A549 (cell line): Measurements from ENCODE around the gene ATP5F1E. TPM values are rescaled to one million over a fixed set of nuclear protein-coding genes. Genes with fewer than 3 reads are reported as not detected.

Experiments used
- ATAC-seq, 2 experiments: fragments of 200-7000 bp in 1 of 2; fragments of >200 bp in 1 of 2; cut with Nextera tagmentation in 1 of 2; cut with Tn5 transposase in 1 of 2; 3 replicates each; pipeline versions ENCODE4 v1.8.0 to v1.9.1; 2018 to 2020; ENCODE audit warnings: mild to moderate bottlenecking in 1 of 2, moderate library complexity in 1 of 2
- CTCF ChIA-PET: fragments of 300-600 bp; sonication (Branson Sonifier 250); formaldehyde crosslinking; extraction: SDS; loops from one replicate; lab custom pipeline; 2021; ENCODE audit warnings: antibody characterized with exemption, inconsistent platforms; lab: Yijun Ruan, JAX
- POLR2A ChIA-PET: fragments of 350-600 bp; formaldehyde crosslinking; extraction: SDS; loops from one replicate; lab custom pipeline; 2021; ENCODE audit warnings: antibody characterized with exemption, inconsistent platforms; lab: Yijun Ruan, JAX
- DNase-seq, 2 experiments: peaks; one replicate each; pipeline versions ENCODE4 v3.0.0 to v3.0.0-alpha.2; 2011 to 2016; ENCODE audit warnings: low read depth in 1 of 2, low spot score in 1 of 2
- FAIRE-seq: peaks from 2 replicates; lab custom pipeline; 2011; peaks lifted over from hg19 to GRCh38; lab: Jason Lieb, UNC
- H3K27ac ChIP-seq, 2 experiments: fragments of >200 bp; sonication (Bioruptor Twin); formaldehyde crosslinking; 3 replicates each; pipeline ENCODE4 v1.5.1; 2016 to 2017
- H3K4me1 ChIP-seq: fragments of >200 bp; sonication (Bioruptor Twin); formaldehyde crosslinking; 3 replicates; pipeline ENCODE4 v1.6.1; 2016
- H3K4me2 ChIP-seq: fragments of >200 bp; sonication (Bioruptor Twin); formaldehyde crosslinking; 3 replicates; pipeline ENCODE4 v1.6.1; 2016
- H3K4me3 ChIP-seq: fragments of >200 bp; sonication (Bioruptor Twin); formaldehyde crosslinking; 3 replicates; pipeline ENCODE4 v1.5.1; 2016
- H3K9me3 ChIP-seq: fragments of >200 bp; sonication (Bioruptor Twin); formaldehyde crosslinking; 3 replicates; pipeline ENCODE4 v1.6.1; 2016
- EHF ChIP-seq: fragments of 250-450 bp; sonication (Bioruptor Pico); IDR thresholded peaks from 2 replicates; pipeline ENCODE4 v1.5.0; 2020; ENCODE audit warnings: mild to moderate bottlenecking
- EHMT2 ChIP-seq: fragments of 200-600 bp; sonication (generic); IDR thresholded peaks from 2 replicates; pipeline ENCODE4 v1.6.1; 2016; ENCODE audit warnings: antibody characterized with exemption, low read depth, mild to moderate bottlenecking, moderate library complexity
- FOSB ChIP-seq: fragments of 250-450 bp; sonication (Bioruptor Pico); IDR thresholded peaks from 2 replicates; pipeline ENCODE4 v1.5.0; 2020; ENCODE audit warnings: mild to moderate bottlenecking, moderate library complexity
- FOXS1 ChIP-seq: fragments of 250-450 bp; sonication (Bioruptor Pico); IDR thresholded peaks from 2 replicates; pipeline ENCODE4 v1.5.0; 2020; ENCODE audit warnings: mild to moderate bottlenecking, moderate library complexity
- HEYL ChIP-seq: fragments of 250-450 bp; sonication (Bioruptor Pico); IDR thresholded peaks from 2 replicates; pipeline ENCODE4 v1.8.0; 2021; ENCODE audit warnings: mild to moderate bottlenecking, moderate library complexity
- HOXA7 ChIP-seq: fragments of 250-450 bp; sonication (Bioruptor Pico); IDR thresholded peaks from 2 replicates; pipeline ENCODE4 v1.5.0; 2020; ENCODE audit warnings: mild to moderate bottlenecking, moderate library complexity
- KDM1A ChIP-seq: fragments of 200-600 bp; sonication (generic); IDR thresholded peaks from 2 replicates; pipeline ENCODE4 v1.6.1; 2016; ENCODE audit warnings: low read depth, mild to moderate bottlenecking
- MAZ ChIP-seq: fragments of 150-350 bp; IDR thresholded peaks from 2 replicates; pipeline ENCODE4 v1.6.1; 2014; ENCODE audit warnings: antibody characterized with exemption, low read depth, low read length, borderline replicate concordance
- NFE2L2 ChIP-seq: fragments of 150-350 bp; conservative IDR thresholded peaks from 2 replicates; pipeline ENCODE4 v1.6.1; 2014; ENCODE audit warnings: low read length
- NR3C1 ChIP-seq: fragments of >200 bp; sonication (Bioruptor Twin); formaldehyde crosslinking; IDR thresholded peaks from 3 replicates; pipeline ENCODE4 v1.6.1; 2017
- PBX3 ChIP-seq: IDR thresholded peaks from 2 replicates; pipeline ENCODE4 v1.6.1; 2012
- RAD21 ChIP-seq, 2 experiments: fragments of >200 bp in 1 of 2; sonication (Bioruptor Twin) in 1 of 2; formaldehyde crosslinking in 1 of 2; IDR thresholded peaks in 1 of 2; conservative IDR thresholded peaks in 1 of 2; 2 replicates in 1 of 2; 3 replicates in 1 of 2; pipeline ENCODE4 v1.6.1; 2012 to 2018; ENCODE audit warnings: inconsistent platforms in 1 of 2
- RNF2 ChIP-seq: fragments of 200-600 bp; sonication (generic); IDR thresholded peaks from 2 replicates; pipeline ENCODE4 v1.6.1; 2016; ENCODE audit warnings: low read depth, mild to moderate bottlenecking, antibody characterized with exemption, moderate library complexity, borderline replicate concordance
- TFCP2L1 ChIP-seq: fragments of 250-450 bp; sonication (Bioruptor Pico); IDR thresholded peaks from 2 replicates; pipeline ENCODE4 v1.5.0; 2021; ENCODE audit warnings: mild to moderate bottlenecking
- TP53 ChIP-seq: fragments of 250-450 bp; sonication (Bioruptor Pico); IDR thresholded peaks from 2 replicates; pipeline ENCODE4 v1.5.0; 2021; ENCODE audit warnings: mild to moderate bottlenecking, moderate library complexity
- ZNF302 ChIP-seq: fragments of 250-450 bp; sonication (Bioruptor Pico); IDR thresholded peaks from 2 replicates; pipeline ENCODE4 v1.9.0; 2021; ENCODE audit warnings: inconsistent platforms, mild to moderate bottlenecking, moderate library complexity
- ZSCAN20 ChIP-seq: fragments of 250-450 bp; sonication (Bioruptor Pico); IDR thresholded peaks from 2 replicates; pipeline ENCODE4 v1.8.0; 2022; ENCODE audit warnings: mild to moderate bottlenecking, moderate library complexity
- WGBS: methylation state at CpG from one replicate; pipeline ENCODE4 v1.1.6; 2017; ENCODE audit errors: missing lambda C conversion rate; 5-methylcytosine and 5-hydroxymethylcytosine counted together
- polyA plus RNA-seq, 4 experiments: library from polyadenylated mRNA; depleted of rRNA in 3 of 4; stranded (reverse); fragments of >200 nt; fragmentation: RNase III in 1 of 4; extraction: RNeasy Plus Mini Kit Qiagen cat#74134 plus additional on column Dnase treatment in 1 of 4; gene quantifications; 2 replicates in 3 of 4; 3 replicates in 1 of 4; pipeline ENCODE4 v1.2.3, GENCODE V29; 2011 to 2017
- TF ChIP-seq, protein P1 (sequence below): fragments of >200 bp; sonication (Bioruptor Twin); formaldehyde crosslinking; IDR thresholded peaks from 2 replicates; pipeline ENCODE4 v1.6.1; 2016
- TF ChIP-seq, protein P2 (sequence below): fragments of 150-350 bp; IDR thresholded peaks from 2 replicates; pipeline ENCODE4 v1.6.1; 2014; ENCODE audit warnings: low read depth, mild to moderate bottlenecking, low read length

The ATP5F1E gene
- polyA plus RNA-seq, 2 of the 4 experiments (the other 2 are of a cell fraction): 84.9 to 108 TPM

GRCh38 chr20:59081036-59081435, 48.9 kb upstream of the ATP5F1E start:
- POLR2A ChIA-PET: no interaction called here
- Histone ChIP-seq H3K27ac (no peak overlapping the region), H3K9me3 (no peaks in the 10 kb centered on the region), H3K4me2 (no peak overlapping the region), H3K4me1 (no peaks in the 10 kb centered on the region), H3K4me3 (no peak overlapping the region)
- ATAC-seq (no peak), FAIRE-seq (no peak), DNase-seq (no peak)
- TF ChIP-seq EHF (CRISPR knock-in tag) (no peak), NR3C1 (no peak), HOXA7 (no peak), RAD21 (conservative IDR thresholded peaks at IDR 0.05 in 1 of 2, IDR thresholded peaks at IDR 0.05 in 1 of 2) (no peak), TP53 (CRISPR knock-in tag) (no peak), ZSCAN20 (no peak), HEYL (no peak)
- CTCF ChIA-PET: interaction anchor here (1.5 kb wide), 1 partner anchor 10 kb away, joined by 4 read pairs; no protein-coding TSS in a partner anchor
- WGBS: 60% methylated on average over 3 of the region's 3 CpGs

DNA sequence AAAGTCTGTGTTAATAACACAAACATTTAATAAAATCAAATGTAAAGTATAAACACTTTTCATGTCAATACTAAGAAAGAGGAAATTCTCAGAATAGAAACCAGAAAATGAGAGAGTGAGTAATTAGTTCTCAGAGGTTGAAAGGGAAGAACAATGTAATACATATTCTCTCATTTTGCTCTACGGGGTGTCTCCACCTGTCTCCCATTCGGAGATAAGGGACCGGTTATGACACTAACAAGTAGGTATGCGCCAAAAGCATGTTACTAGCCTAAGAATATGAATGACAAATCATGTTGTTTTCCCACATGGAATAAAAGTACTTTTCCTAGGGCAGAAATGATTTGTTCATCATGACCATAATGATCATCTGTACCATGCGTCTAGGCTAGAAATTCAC, 46.1 kb upstream of the ATP5F1E start:
- CTCF ChIA-PET: no interaction called here
- POLR2A ChIA-PET: no interaction called here
- ATAC-seq: no peak
- Histone ChIP-seq H3K4me2 (no peak overlapping the region), H3K4me1 (peaks cover 6% of the 10 kb centered on the region; the same call in 1 of the 3 replicates), H3K4me3 (no peak overlapping the region), H3K9me3 (no peaks in the 10 kb centered on the region), H3K27ac (no peak overlapping the region)
- WGBS: 47% methylated on average over 5 of the region's 5 CpGs
- TF ChIP-seq FOXS1 (no peak), PBX3 (no peak), EHF (CRISPR knock-in tag) (no peak), MAZ (no peak), KDM1A (no peak), RNF2 (no peak), EHMT2 (no peak), TP53 (CRISPR knock-in tag) (no peak), ZNF302 (CRISPR knock-in tag) (no peak), TFCP2L1 (CRISPR knock-in tag) (no peak)
- TF ChIP-seq, protein P1, sequence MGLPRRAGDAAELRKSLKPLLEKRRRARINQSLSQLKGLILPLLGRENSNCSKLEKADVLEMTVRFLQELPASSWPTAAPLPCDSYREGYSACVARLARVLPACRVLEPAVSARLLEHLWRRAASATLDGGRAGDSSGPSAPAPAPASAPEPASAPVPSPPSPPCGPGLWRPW: no peak
- TF ChIP-seq, protein P2, sequence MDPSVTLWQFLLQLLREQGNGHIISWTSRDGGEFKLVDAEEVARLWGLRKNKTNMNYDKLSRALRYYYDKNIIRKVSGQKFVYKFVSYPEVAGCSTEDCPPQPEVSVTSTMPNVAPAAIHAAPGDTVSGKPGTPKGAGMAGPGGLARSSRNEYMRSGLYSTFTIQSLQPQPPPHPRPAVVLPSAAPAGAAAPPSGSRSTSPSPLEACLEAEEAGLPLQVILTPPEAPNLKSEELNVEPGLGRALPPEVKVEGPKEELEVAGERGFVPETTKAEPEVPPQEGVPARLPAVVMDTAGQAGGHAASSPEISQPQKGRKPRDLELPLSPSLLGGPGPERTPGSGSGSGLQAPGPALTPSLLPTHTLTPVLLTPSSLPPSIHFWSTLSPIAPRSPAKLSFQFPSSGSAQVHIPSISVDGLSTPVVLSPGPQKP: no peak
- no peak for FAIRE-seq
- no peak for DNase-seq

- no peak for FAIRE-seq
- ChIA-PET CTCF (interaction anchor here (1.6 kb wide), 1 partner anchor 144 kb away, joined by 6 read pairs; no protein-coding TSS in a partner anchor), POLR2A (no interaction called here)
- H3K4me3 ChIP-seq: no peak overlapping the region
- H3K9me3 ChIP-seq: no peaks in the 10 kb centered on the region
- no peak for TF ChIP-seq NFE2L2
- no peak for TF ChIP-seq FOSB (CRISPR knock-in tag)
- TF ChIP-seq MAZ: no peak
- ATAC-seq: no peak
- H3K27ac ChIP-seq: no peak overlapping the region
- WGBS: 0% methylated on average over 1 of the region's 1 CpG
- peaks cover 6% of the 10 kb centered on the region; the same call in 1 of the 3 replicates for H3K4me1 ChIP-seq
- no peak for DNase-seq
- H3K4me2 ChIP-seq: no peak overlapping the region
These were observed 45.6 kb upstream of the ATP5F1E start for GRCh38 chr20:59077705-59078104.
